HepG2 (cell line): ENCODE data around the gene PDLIM4. TPM values are rescaled to one million over a fixed set of nuclear protein-coding genes. Genes with fewer than 3 reads are reported as not detected.
A peak's percentile ranks its signal among the peaks of the same experiment; 100 is the strongest.

Experiments used
- ASH2L ChIP-seq: fragments of 300-600, 200-600 bp; sonication (generic); IDR thresholded peaks from 2 replicates; pipeline ENCODE4 v1.7.0; 2017; ENCODE audit warnings: low read depth, mild to moderate bottlenecking, moderate library complexity, mixed read lengths, low read length; ENCODE audit not compliant: insufficient read length
- EHMT2 ChIP-seq: fragments of 200-600 bp; sonication (generic); IDR thresholded peaks from 2 replicates; pipeline ENCODE4 v1.7.0; 2017; ENCODE audit warnings: antibody characterized with exemption, low read depth, low read length, borderline replicate concordance
- FOXK1 ChIP-seq: sonication (generic); formaldehyde crosslinking; IDR thresholded peaks from 2 replicates; pipeline ENCODE4 v1.4.0; 2020; ENCODE audit warnings: low read depth, missing genetic modification reagents, borderline replicate concordance
- HNF4G ChIP-seq, 2 experiments: sonication (generic) in 1 of 2; formaldehyde crosslinking in 1 of 2; IDR thresholded peaks; 2 replicates each; pipeline versions ENCODE4 v1.4.0 to v1.6.1; 2011 to 2020; ENCODE audit warnings: borderline replicate concordance in 2 of 2, low read depth in 2 of 2, mild to moderate bottlenecking in 2 of 2, low read length in 1 of 2, missing genetic modification reagents in 1 of 2, moderate library complexity in 1 of 2
- MAZ ChIP-seq, 2 experiments: sonication (generic) in 1 of 2; formaldehyde crosslinking in 1 of 2; IDR thresholded peaks; 2 replicates each; pipeline versions ENCODE4 v1.5.0 to v1.6.1; 2012 to 2020; ENCODE audit warnings: low read depth in 2 of 2, mild to moderate bottlenecking in 2 of 2, borderline replicate concordance in 1 of 2, improper control_type of control experiment in 1 of 2, low read length in 1 of 2, missing genetic modification reagents in 1 of 2, moderate library complexity in 1 of 2
- RXRA ChIP-seq: sonication (generic); formaldehyde crosslinking; IDR thresholded peaks from 2 replicates; pipeline ENCODE4 v1.5.1; 2020; ENCODE audit warnings: missing genetic modification reagents
- STAG1 ChIP-seq: sonication (generic); formaldehyde crosslinking; IDR thresholded peaks from 2 replicates; pipeline ENCODE4 v1.4.0; 2020; ENCODE audit warnings: missing genetic modification reagents
- ZFP36L2 ChIP-seq: sonication (generic); formaldehyde crosslinking; IDR thresholded peaks from 2 replicates; pipeline ENCODE4 v1.4.0; 2020; ENCODE audit warnings: missing genetic modification reagents
- ZNF224 ChIP-seq: sonication (generic); formaldehyde crosslinking; IDR thresholded peaks from 2 replicates; pipeline ENCODE4 v1.5.0; 2020; ENCODE audit warnings: mild to moderate bottlenecking, missing genetic modification reagents
- ZNF3 ChIP-seq: IDR thresholded peaks from 2 replicates; pipeline ENCODE4 v1.7.0; 2017; ENCODE audit warnings: inconsistent platforms
- ZNF772 ChIP-seq: sonication (generic); formaldehyde crosslinking; IDR thresholded peaks from 2 replicates; pipeline ENCODE4 v1.5.0; 2020; ENCODE audit warnings: mild to moderate bottlenecking, missing genetic modification reagents
- polyA plus RNA-seq, 8 experiments: library from polyadenylated mRNA; depleted of rRNA in 3 of 8; stranded (reverse) in 7 of 8; unstranded in 1 of 8; fragments of >200 nt; fragmentation: Illumina TruSeq in 4 of 8; extraction: Trizol in 4 of 8; gene quantifications; 2 replicates each; pipeline versions ENCODE4 v1.2.1 to v1.2.3, GENCODE V29; 2011 to 2016; ENCODE audit warnings: low read depth in 4 of 8, missing spikeins in 1 of 8, mixed read lengths in 1 of 8; ENCODE audit not compliant: insufficient read depth in 1 of 8
- total RNA-seq, 5 experiments: library from RNA; depleted of rRNA; stranded (reverse); fragments of >200 nt; fragmentation: Illumina TruSeq; extraction: Trizol; gene quantifications; 2 replicates each; pipeline ENCODE4 v1.2.3, GENCODE V29; 2016; ENCODE audit warnings: low read depth in 1 of 5
- TF ChIP-seq, protein P1 (sequence below), 2 experiments: sonication (generic) in 1 of 2; formaldehyde crosslinking in 1 of 2; IDR thresholded peaks; 2 replicates each; pipeline versions ENCODE4 v1.6.1 to v1.9.0; 2014 to 2022; ENCODE audit warnings: antibody characterized with exemption in 1 of 2, borderline replicate concordance in 1 of 2, inconsistent platforms in 1 of 2, low read depth in 1 of 2, missing genetic modification reagents in 1 of 2
- TF ChIP-seq, protein P2 (sequence below): sonication (generic); formaldehyde crosslinking; IDR thresholded peaks from 2 replicates; pipeline ENCODE4 v1.4.0; 2020; ENCODE audit warnings: missing genetic modification reagents
- TF ChIP-seq, protein P3 (sequence below): sonication (generic); formaldehyde crosslinking; IDR thresholded peaks from 2 replicates; pipeline ENCODE4 v1.8.0; 2023; ENCODE audit warnings: mild to moderate bottlenecking, missing genetic modification reagents
- TF ChIP-seq, protein P4 (sequence below): sonication (generic); formaldehyde crosslinking; IDR thresholded peaks from 2 replicates; pipeline ENCODE4 v1.5.0; 2020; ENCODE audit warnings: mild to moderate bottlenecking, missing genetic modification reagents

The PDLIM4 gene
- total and polyA plus RNA-seq, 2 of the 13 experiments (the other 11 are each of a cell fraction or from before 2014, with no cell fraction given) = 1.1 to 2.3 TPM

DNA sequence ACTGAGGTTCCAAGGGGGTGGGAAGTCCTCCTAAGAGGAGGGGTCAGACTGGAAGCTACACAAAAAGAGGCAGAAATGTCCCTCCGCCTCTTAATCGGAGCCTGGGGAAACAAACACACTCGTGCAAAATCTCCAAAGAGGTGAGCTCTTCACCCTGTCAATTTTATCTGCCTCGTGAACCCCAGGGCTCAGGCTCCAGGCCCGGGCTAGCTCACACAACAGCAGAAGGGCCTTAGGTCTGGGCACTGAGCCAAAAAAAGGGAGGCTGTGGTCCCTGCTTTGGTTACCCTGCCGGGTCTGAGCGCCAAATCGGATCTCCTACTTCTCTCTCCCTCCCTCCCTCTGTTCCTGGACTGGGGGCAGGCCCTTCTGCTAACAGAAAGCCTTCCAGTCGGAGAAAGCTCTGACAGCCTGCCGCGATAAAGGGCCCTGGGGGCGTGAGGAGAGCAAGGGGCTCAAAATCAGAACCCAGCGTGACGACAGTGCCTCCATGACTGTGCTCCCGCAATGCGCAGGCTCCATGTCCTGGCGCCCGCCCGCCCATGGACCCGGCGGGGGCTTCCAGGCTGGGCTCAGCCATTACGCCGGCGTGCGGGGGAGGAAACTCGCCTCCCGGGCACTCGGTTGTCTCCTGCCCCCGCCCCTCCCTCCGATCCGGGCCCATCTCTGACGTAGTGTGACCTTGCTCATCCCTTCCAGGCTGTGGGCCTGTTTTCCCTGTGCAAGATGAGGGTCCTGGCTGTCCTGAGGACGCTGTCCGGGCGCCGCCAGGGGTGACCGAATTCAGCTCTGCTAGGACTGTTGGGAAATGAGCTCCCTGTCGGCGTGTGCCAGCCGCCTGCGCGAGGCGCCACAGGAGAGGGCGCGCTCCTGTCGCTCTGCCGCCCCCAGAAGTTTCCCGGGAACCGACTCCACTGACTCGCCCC is 35.8 kb downstream of the PDLIM4 start (continued):
- TF ChIP-seq MAZ (IDR thresholded peaks at IDR 0.05; ENCODE audit: borderline replicate concordance, low read depth, low read length) (peak; percentile 50), MAZ (CRISPR knock-in tag; IDR thresholded peaks at IDR 0.05; ENCODE audit: low read depth) (peak; percentile 94), ZFP36L2 (CRISPR knock-in tag) (no peak), RXRA (peak; percentile 40; the same call in 1 of the 2 replicates), ASH2L (peak; percentile 68), HNF4G (IDR thresholded peaks at IDR 0.05; ENCODE audit: borderline replicate concordance, low read depth, low read length) (no peak), HNF4G (CRISPR knock-in tag; IDR thresholded peaks at IDR 0.05; ENCODE audit: borderline replicate concordance, low read depth) (0 out of 2 replicates have a peak, but pooled peaks have one; percentile 2), ZNF772 (CRISPR knock-in tag) (peak; percentile 63; the same call in 1 of the 2 replicates), ZNF224 (CRISPR knock-in tag) (no peak; the same call in 1 of the 2 replicates), STAG1 (CRISPR knock-in tag) (no peak), FOXK1 (CRISPR knock-in tag) (0 out of 2 replicates have a peak, but pooled peaks have one; percentile 11), ZNF3 (CRISPR knock-in tag) (no peak; the same call in 1 of the 2 replicates), EHMT2 (no peak)
- TF ChIP-seq, protein P1, sequence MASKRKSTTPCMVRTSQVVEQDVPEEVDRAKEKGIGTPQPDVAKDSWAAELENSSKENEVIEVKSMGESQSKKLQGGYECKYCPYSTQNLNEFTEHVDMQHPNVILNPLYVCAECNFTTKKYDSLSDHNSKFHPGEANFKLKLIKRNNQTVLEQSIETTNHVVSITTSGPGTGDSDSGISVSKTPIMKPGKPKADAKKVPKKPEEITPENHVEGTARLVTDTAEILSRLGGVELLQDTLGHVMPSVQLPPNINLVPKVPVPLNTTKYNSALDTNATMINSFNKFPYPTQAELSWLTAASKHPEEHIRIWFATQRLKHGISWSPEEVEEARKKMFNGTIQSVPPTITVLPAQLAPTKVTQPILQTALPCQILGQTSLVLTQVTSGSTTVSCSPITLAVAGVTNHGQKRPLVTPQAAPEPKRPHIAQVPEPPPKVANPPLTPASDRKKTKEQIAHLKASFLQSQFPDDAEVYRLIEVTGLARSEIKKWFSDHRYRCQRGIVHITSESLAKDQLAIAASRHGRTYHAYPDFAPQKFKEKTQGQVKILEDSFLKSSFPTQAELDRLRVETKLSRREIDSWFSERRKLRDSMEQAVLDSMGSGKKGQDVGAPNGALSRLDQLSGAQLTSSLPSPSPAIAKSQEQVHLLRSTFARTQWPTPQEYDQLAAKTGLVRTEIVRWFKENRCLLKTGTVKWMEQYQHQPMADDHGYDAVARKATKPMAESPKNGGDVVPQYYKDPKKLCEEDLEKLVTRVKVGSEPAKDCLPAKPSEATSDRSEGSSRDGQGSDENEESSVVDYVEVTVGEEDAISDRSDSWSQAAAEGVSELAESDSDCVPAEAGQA (IDR thresholded peaks at IDR 0.05; ENCODE audit: low read depth) = 0 out of 2 replicates have a peak, but pooled peaks have one; percentile 1
- TF ChIP-seq, protein P1 (CRISPR knock-in tag; IDR thresholded peaks at IDR 0.05; ENCODE audit: borderline replicate concordance) = no peak
- TF ChIP-seq, protein P2, sequence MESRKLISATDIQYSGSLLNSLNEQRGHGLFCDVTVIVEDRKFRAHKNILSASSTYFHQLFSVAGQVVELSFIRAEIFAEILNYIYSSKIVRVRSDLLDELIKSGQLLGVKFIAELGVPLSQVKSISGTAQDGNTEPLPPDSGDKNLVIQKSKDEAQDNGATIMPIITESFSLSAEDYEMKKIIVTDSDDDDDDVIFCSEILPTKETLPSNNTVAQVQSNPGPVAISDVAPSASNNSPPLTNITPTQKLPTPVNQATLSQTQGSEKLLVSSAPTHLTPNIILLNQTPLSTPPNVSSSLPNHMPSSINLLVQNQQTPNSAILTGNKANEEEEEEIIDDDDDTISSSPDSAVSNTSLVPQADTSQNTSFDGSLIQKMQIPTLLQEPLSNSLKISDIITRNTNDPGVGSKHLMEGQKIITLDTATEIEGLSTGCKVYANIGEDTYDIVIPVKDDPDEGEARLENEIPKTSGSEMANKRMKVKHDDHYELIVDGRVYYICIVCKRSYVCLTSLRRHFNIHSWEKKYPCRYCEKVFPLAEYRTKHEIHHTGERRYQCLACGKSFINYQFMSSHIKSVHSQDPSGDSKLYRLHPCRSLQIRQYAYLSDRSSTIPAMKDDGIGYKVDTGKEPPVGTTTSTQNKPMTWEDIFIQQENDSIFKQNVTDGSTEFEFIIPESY = no peak
- TF ChIP-seq, protein P3, sequence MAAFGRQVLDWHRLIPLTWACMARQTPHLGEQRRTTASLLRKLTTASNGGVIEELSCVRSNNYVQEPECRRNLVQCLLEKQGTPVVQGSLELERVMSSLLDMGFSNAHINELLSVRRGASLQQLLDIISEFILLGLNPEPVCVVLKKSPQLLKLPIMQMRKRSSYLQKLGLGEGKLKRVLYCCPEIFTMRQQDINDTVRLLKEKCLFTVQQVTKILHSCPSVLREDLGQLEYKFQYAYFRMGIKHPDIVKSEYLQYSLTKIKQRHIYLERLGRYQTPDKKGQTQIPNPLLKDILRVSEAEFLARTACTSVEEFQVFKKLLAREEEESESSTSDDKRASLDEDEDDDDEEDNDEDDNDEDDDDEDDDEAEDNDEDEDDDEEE = no peak
- TF ChIP-seq, protein P4, sequence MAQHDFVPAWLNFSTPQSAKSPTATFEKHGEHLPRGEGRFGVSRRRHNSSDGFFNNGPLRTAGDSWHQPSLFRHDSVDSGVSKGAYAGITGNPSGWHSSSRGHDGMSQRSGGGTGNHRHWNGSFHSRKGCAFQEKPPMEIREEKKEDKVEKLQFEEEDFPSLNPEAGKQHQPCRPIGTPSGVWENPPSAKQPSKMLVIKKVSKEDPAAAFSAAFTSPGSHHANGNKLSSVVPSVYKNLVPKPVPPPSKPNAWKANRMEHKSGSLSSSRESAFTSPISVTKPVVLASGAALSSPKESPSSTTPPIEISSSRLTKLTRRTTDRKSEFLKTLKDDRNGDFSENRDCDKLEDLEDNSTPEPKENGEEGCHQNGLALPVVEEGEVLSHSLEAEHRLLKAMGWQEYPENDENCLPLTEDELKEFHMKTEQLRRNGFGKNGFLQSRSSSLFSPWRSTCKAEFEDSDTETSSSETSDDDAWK = no peak
